Amygdala (tissue), 56 donors: ENCODE data around the gene GLB1L2.
"Not testable (repeated sequence)": the region's sequence is repeated elsewhere in the genome, so short reads cannot be mapped to it uniquely, and the experiment has no call there.

Experiments
- DNase-seq, 56 donors: peaks; one replicate each; lab custom pipeline; 2025; lab: John Stamatoyannopoulos, UW

The GLB1L2 gene

DNA sequence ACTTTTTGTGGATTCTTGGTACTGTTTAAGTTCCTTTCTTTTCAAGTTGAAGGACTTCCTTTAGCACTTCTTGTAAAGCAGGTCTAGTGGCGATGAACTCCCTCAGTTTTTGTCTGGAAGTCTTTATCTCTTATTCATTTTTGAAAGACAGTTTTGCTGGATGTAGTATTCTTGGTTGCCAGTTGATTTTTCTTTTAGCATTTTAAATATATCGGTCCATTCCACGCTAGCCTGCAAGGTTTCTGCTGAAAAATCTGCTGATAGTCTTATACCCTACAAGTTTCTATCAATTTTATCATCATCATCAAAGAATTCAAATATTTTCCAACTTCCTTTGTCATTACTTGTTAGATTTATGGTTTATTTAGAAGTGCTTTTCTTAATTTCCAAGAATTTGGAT lies 14.7 kb upstream of the GLB1L2 start:
- DNase-seq, result no peak

DNA sequence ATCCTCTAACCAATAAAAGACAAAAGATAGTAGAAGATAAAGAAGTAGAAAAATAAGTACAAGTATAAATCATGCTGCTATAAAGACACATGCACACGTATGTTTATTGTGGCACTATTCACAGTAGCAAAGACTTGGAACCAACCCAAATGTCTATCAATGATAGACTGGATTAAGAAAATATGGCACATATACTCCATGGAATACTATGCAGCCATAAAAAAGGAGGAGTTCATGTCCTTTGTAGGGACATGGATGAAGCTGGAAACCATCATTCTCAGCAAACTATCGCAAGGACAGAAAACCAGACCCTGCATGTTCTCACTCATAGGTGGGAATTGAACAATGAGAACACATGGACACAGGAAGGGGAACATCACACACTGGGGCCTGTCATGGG lies 10.4 kb upstream of the GLB1L2 start:
- not testable (repeated sequence) for DNase-seq

DNA sequence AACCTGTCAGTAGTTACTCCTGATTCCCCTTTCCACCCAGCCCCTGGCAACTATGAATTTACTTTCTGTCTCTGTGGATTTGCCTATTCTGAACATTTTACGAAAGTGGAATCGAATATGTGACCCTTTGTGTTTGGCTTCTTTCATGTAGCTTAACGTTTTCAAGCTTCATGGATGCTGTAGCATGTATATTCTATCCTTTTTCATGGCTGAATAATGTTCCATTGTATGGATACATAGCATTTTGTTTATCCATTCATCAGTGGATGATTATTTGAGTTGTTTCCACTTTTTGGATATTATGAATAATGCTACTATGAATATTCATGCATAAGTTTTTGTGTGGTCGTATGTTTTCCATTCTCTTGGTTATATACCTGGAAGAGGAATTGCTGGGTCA lies 9.2 kb upstream of the GLB1L2 start:
- no peak for DNase-seq

DNA sequence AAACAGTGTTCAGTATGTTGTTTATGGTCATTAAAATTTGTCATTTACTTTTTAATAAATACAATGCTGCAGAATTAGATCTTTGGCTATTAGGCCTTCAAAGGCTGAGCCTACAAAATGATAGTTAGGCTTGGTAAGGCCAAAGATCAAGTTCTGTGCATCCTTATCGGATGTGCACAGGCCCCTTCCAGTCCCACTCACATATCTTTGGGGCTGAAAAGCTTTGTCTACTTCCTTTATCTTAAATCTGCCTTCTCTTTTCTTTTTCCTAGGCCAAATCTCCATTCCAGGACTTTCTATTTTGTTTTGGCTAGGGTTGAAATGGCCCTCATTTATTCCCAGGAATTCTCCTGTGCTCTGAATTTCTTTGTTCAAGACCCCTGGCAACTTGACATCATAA lies 3.4 kb upstream of the GLB1L2 start:
- DNase-seq, result no peak

DNA sequence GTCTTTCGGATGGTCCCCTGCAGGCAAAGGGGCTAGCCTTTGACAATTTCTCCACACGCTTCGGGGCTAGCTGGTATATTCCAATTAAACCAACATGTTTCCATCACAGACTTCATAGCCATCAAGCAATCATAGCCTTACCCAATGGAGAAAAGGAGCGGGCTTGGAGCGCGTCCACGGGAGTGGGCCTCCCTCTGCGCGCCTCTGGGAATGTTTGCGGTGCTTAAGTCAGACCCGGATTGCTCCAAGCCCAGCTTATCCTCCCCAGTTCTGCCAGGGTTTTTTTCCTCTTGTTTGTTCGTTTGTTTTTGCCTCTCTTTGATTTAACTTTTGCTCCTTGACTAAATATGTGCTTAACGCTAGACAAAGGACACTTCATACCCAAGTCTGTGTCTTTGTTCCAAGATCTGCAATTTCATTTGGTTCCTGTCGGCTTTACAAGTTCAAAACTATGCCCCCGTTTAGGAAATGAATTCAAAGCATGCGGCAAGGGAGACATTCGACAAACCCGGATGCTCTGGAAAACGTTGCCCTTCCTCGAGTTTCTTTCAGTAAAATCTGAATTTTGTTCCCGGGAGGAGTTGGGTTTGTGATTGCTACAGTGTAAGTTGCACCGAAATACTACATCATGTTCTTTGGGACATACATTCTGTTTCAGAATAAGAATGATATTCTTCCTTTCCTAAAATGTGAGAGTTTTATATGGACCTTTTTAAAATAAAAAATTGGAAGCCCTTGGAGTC lies 1.0 kb upstream of the GLB1L2 start:
- no peak for DNase-seq

DNA sequence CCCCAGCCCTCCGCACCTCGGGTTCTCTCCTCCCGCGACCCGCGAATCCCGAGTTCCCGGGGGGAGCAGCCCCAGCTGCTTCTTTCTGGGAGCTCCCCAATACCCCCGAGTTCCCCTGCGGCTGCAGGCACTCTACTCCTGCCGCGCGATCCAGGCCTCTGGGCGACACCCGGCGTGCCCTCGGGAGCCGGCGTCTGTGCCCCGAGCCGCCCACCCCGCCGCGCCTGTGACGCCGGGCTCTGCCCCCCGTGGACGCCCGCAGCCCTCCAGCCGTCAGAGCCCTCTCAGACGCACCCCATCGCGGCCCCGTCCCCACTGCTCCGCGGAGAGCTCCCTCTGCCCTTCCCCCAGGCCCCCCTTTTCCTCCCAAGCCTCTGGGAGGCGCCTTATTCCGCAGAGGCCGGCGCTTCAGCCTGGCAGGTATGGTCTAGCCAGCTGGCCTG lies 422 bp downstream of the GLB1L2 start:
- DNase-seq, result no peak

DNA sequence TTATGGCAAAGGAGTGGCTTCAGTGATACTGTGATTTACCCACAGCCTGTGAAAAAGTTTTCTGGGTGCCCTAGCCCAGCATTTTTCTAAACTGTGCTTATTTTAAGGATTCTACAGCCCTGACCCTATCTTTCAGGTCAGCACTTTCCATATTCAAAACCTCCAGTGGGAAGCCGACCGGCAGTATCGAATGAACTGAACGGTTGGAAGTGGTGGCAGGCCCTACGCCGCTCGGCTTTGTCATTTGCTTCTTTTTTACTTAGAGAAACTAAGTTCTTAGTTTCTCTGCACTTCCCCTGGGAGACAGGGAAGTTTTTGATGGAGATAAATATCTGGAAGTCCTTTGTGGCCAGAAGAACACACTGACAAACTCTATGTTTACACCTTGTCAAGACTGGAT lies 994 bp downstream of the GLB1L2 start:
- no peak for DNase-seq

DNA sequence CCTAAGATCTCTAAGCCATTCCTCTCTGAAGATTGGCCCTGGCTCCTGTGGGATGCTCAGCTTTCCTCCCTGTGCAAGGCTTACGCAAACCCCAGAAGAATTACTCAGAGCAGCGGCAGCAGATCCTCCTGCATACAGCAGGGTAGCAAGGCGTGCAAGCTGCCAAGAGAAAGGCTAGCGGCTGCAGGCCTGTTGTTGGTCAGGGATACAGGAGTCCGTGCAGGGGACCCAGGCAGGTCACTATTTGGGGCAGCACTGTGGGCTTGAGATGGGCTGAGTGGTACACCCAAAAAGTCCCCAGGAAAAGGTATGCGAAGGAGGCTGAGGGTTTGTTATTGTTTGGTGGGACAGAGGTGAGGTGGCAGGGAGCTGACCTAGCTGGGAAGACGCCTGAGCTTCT lies 1.5 kb downstream of the GLB1L2 start:
- no peak for DNase-seq

DNA sequence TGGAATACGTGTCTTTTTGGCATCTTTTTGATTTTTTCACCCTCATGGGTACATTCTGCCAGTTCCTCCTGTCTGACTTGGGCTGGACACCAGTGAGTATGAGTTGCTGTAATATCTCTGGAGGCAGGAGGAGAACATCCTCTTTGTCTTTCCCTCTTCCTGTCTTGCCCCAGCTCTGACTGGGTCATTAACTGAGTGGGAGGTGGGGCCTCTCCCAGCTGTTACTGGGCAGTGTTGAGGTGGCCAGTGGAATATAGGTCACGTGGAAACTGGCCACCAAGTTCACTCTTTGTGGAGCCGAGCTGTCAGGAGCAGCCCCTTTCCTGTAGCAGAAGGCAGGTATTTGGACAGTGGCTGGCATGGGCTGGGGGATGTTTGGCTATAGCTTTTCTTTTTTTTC lies 2.2 kb downstream of the GLB1L2 start:
- DNase-seq, result no peak

DNA sequence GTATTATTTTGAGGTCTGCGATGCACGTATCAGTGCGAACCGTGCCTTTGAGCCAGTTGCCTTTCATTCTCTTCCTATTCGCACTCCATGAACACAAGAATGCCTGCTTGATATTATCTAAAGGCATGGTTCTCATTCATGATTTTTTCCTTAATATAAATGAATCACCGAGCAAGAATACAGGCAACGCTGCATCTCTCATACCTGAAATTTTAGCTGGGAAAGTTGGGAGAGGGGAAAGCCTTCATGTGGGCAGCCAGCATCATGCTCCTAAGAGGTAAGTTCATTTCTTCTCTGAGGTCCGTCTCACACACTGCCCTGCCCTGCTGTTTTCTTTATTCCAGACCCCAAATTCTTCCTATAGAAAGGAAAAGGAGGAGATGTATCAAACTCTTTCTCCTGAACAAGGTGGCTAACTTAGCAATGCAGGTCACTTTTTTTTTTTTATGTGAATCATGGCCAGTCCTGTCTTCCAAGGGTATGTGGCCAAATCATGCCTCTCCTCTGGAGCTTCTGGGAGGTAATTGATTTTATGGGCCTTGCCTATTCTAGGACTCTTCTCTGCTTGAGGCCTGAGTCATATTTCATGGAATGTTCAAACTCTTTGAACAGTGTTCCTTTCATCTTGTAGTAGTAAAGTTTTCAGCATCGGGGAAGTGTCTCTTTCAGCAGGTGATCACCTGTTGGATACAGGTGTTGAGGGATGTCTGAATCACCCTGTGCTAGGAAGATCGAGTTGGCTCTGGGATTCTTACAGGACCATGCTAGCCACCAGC lies 3.2 kb downstream of the GLB1L2 start:
- DNase-seq, result no peak

DNA sequence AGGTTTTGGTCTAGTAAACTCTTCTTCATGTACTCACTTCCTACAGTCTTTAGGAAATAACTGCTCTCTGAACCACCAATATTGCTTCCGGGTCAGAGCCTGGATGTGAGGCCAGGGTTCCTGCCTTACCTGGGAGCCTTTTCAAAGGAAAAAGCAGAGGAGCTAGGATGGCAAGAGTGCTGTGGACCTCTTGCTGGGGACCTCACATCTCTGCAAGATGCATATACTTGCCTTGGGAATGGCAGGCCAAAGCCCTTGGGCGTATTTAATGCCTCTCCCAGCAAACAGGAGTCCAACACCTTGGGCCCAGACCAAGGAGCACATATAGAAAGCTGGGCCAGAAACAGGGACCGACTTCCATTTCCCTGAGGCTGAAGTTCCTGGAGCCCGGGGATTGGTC lies 5.3 kb downstream of the GLB1L2 start:
- no peak for DNase-seq

DNA sequence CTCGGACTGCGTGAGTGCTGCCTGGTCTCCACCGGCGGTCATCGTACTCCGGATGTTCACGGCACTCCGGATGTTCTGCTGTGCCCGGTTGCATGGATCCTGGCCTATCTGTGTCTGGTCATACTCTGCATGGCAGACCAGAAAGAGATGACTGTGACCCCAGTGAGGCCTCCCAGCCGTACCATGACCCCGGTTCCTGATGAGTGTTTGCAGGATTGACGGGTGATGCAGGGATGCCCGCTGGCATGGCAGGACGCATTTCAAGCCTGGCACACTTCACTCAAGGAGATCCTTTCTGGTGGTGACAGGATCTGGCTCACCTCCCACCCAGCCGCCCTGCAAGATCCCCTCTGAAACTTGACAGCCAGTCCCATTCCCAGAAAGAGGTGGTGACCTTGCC lies 6.3 kb downstream of the GLB1L2 start:
- DNase-seq, result no peak

DNA sequence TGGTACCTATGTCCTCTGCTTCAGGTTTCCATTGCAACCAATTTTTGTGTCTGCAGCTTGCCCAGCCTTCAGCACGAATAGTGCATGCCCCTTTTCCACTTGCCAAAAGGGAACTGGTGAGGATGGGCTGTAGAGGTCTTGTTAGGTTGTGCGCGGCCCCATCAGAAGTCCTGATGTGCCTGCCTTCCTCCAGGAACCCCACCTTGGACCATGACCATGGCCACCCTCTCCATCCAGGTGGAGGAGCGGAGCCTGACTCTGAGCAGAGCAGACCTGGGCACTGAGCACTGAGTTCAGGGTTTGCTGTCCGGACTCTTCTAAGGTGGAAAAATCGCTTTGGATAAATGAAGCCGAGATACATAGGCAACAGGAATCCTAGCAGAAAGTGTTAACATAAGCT lies 6.9 kb downstream of the GLB1L2 start:
- DNase-seq, result no peak

DNA sequence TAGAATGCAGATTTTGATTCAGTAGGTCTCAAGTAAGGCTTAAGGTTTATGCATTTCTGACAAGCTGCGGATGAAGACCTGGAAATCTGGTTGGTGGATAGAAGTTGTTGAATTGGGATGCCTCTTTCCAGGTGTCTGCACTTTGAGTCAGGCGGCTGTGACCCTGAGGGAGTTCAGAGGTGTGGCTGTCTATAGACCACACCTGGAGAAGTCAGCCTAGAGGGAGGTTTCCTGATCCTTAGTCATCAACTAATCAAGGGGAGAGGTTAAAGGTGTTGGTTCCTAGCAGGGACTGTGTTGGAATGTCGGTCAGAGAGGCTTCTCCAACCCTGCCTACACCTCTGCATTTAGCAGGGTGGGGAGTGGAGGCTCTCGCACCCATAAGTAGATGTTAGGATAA lies 8.0 kb downstream of the GLB1L2 start:
- no peak for DNase-seq

DNA sequence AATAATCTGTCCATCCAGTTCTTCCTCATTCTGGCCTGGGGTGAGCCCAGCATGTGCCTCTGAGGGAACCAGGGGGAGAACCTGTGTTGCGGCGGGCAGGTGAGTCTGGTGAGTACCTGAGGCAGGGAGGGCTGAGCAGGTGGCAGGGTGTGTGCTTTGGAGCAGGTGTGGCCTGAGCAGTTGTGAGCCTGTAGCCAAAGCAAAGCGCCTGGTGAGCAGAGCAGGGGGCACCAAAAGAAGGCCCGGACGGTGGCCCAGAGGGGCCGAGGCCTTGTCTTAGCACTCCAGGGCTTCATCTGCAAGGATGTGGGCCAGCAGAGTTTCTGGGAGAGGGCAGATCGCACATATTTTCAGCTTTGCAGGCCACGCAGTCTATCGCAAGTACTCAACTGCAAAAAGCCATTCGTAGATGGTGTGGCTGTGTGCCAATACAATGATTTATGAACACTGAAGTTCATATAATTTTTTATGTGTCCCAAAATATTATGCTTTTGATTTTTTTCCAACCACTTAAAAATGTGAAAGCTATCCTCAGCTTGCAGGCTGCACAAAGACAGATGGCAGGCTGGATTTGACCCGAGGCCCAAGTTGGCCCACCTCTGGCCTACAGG lies 8.7 kb downstream of the GLB1L2 start:
- DNase-seq, result no peak

DNA sequence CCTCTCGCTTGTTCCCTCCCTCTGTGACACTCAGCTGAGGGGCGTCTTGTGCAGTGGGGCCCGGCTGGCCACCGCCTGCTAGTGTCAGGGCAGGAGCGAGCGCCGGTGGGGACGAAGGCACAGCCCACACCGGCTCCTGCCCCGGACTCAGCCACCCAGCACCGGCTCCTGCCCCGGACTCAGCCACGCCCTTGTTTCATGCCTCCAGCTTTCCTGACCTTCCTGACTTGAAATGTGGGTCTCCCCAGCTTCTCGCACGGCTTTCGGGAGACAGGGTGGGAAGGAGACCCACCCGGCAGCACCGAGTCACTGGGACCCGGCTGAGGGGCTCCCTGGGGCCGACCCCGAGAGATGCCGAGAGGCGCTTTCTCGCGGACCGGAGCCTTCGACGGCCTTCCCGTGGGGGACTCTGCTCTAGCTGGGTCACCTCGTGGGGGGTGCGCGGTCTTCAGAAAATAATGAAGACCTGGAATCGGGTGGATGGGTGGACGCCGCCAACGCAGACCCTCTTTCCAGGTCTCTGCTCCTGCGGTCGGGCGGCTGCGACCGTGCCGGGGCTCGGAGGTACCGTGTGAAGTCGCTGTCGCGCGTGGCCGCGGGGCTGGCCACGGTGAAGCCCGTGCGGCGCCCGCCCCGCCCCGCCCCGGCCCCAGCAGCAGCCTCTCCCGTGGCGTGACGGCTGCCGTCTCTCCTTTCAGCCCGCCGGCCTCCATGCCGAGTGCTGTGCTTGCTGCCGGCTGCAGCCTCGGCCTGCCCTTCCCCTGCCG lies 10.2 kb downstream of the GLB1L2 start:
- DNase-seq, result no peak

DNA sequence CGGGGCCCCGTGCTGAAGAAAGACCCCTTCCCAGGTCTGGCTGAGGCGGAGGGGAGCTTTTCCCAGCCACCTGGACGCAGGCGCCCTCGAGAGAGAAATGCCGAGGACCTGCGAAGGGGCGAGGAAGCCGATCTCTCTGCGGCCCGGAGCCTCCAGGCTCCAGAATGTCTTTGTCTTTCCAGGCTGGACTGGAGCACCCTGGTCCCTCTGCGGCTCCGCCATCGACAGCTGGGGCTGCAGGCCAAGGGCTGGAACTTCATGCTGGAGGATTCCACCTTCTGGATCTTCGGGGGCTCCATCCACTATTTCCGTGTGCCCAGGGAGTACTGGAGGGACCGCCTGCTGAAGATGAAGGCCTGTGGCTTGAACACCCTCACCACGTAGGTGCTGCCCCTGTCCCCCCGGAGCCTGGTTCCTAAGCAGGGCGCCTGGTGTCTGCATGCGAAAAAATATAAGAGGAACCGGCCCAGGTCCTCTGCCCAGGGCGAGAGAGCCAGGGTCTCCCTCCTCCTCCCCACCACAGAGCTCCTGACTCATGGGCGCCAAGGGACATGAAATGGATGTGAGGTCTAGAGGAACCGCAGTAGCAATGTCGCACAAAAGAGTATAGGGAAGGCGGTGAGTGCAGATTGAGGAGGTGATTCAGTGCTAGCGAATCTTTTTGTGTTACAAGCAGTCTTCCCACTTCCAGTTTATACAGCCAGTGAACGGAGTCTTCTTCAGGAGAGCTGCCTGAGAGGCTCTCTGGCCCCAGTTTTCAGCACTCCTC lies 11.0 kb downstream of the GLB1L2 start:
- no peak for DNase-seq

DNA sequence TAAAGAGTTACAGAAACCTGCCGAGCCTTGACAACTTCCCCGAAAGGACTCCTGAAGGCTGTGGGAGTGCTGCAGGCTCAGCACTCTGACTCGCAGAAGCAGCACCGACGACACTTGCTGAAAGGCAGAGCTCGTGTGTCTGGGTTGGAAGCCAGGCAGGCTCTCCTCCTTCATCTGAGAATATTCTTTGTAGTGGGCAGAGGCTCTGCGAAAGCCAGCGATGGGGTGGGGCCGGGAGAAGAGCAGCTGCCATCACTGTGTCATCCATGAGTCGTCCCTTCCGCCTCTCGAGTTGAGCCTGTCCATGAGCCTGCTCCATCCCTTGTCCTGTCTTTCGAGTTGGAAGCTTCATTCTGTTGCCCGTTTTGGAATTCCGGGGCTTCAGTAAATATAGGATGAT lies 11.9 kb downstream of the GLB1L2 start:
- no peak for DNase-seq

DNA sequence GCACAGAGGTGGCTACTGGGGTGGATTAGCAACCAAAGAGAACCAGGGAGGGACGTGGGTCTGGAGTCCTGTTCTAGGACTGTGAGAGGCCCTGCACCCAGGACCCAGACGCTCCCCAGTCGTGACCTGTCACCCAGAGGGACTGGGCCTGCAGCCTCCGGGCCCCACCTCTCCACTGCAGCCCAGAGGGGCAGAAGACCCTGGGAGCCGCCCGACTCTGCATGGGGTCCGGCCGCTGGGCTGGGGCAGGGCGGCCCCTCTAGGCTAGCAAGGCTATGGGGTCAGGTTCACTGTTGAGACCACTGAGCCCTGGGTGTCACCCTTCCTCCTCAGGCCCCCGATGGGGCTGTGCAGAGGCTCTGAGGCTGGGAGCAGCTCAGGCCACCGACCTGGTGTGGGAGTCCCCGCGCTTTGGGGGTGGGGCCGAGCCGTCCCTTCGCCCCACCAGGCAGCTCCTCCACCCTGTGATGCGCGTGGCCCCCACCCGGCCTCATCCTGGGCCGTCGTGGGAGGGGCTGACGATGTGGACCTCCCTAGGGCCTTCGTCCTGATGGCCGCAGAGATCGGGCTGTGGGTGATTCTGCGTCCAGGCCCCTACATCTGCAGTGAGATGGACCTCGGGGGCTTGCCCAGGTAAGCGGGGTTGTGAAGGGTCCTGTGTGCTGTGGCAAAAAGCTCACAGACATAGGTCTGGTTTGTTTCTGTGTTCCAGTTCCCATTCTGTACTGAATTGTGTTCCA lies 12.9 kb downstream of the GLB1L2 start:
- not testable (repeated sequence) for DNase-seq

DNA sequence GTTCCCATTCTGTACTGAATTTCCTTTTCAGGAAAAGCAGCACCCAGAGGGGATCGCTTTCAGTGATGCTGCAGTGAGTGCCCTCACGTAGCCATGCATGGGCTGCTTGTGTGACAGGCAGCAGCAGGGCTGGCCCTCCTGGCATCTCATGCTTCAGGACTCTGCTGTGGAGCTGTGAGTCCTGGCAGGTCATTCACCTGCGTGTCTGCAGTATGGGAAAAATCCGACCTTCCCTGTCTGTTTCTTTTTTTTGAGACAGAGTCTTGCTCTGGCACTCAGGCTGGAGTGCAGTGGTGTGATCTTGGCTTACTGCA lies 13.4 kb downstream of the GLB1L2 start:
- no peak for DNase-seq
